Measurements from ENCODE around the gene TPSD1.
A peak's percentile ranks its signal among the peaks of the same experiment; 100 is the strongest.
"Not testable (repeated sequence)": the region's sequence is repeated elsewhere in the genome, so short reads cannot be mapped to it uniquely, and the experiment has no call there.

TPSD1 gene

GRCh38 chr16:1221628-1222552, 34.0 kb upstream of the TPSD1 start:
- DNase-seq, result peak; percentile 55

GRCh38 chr16:1222553-1223354, 33.1 kb upstream of the TPSD1 start:
- no peak for DNase-seq

- DNase-seq, result peak; percentile 18
These were observed 32.3 kb upstream of the TPSD1 start for GRCh38 chr16:1223355-1224214.

GRCh38 chr16:1224558-1224957, 31.3 kb upstream of the TPSD1 start:
- no peak for DNase-seq

- no peak for DNase-seq
These were observed 30.8 kb upstream of the TPSD1 start, which contains the start of gene TPSG1 for GRCh38 chr16:1225051-1225451. Gene TPSG1 (minus strand): TSS chr16:1225268. CDS start chr16:1225252, 16 bp downstream.

- peak; percentile 36 for DNase-seq
These were observed 30.0 kb upstream of the TPSD1 start for GRCh38 chr16:1225728-1226311.

- not testable (repeated sequence) for DNase-seq
These were observed 29.2 kb upstream of the TPSD1 start for GRCh38 chr16:1226692-1227091.

GRCh38 chr16:1228227-1228626, 27.6 kb upstream of the TPSD1 start:
- DNase-seq, result not testable (repeated sequence)

- not testable (repeated sequence) for DNase-seq
These were observed 26.4 kb upstream of the TPSD1 start for GRCh38 chr16:1229476-1229875.

GRCh38 chr16:1230084-1230470, 25.8 kb upstream of the TPSD1 start, which contains the start of gene TPSB2:
Gene TPSB2 (minus strand): TSS chr16:1230184. CDS start chr16:1229951, 233 bp downstream.
- not testable (repeated sequence) for DNase-seq

GRCh38 chr16:1230471-1231212, 25.2 kb upstream of the TPSD1 start:
- not testable (repeated sequence) for DNase-seq

GRCh38 chr16:1231301-1231700, 24.6 kb upstream of the TPSD1 start:
- DNase-seq, result not testable (repeated sequence)

- not testable (repeated sequence) for DNase-seq
These were observed 23.7 kb upstream of the TPSD1 start for GRCh38 chr16:1232049-1232748.

- not testable (repeated sequence) for DNase-seq
These were observed 19.2 kb upstream of the TPSD1 start for GRCh38 chr16:1236659-1237058.

- no peak for DNase-seq
These were observed 17.9 kb upstream of the TPSD1 start for GRCh38 chr16:1237990-1238389.

GRCh38 chr16:1238909-1239308, 17.0 kb upstream of the TPSD1 start:
- DNase-seq, result not testable (repeated sequence)

GRCh38 chr16:1239575-1239974, 16.3 kb upstream of the TPSD1 start:
- DNase-seq, result not testable (repeated sequence)

GRCh38 chr16:1240436-1240835, 15.4 kb upstream of the TPSD1 start, which contains the start of gene TPSAB1:
Gene TPSAB1 (plus strand): TSS chr16:1240705. CDS start chr16:1240939, 234 bp downstream.
- DNase-seq, result not testable (repeated sequence)

GRCh38 chr16:1241081-1241480, 14.8 kb upstream of the TPSD1 start:
- DNase-seq, result not testable (repeated sequence)

GRCh38 chr16:1243363-1243762, 12.5 kb upstream of the TPSD1 start:
- not testable (repeated sequence) for DNase-seq

Data from hematopoietic multipotent progenitor cell treated with erythropoietin and hydrocortisone succinate and interleukin-3 and kit ligand, for 6 days (in vitro differentiated cells).